HG02588 (cell line): ENCODE measurements around the gene KIAA1143.
A peak's percentile ranks its signal among the peaks of the same experiment; 100 is the strongest.

Experiments
- ATAC-seq: cut with Tn5 transposase; IDR thresholded peaks from one replicate; pipeline ENCODE4 v1.9.1; 2021; ENCODE audit warnings: mild to moderate bottlenecking, moderate library complexity; ENCODE audit not compliant: unreplicated experiment

Gene KIAA1143

DNA sequence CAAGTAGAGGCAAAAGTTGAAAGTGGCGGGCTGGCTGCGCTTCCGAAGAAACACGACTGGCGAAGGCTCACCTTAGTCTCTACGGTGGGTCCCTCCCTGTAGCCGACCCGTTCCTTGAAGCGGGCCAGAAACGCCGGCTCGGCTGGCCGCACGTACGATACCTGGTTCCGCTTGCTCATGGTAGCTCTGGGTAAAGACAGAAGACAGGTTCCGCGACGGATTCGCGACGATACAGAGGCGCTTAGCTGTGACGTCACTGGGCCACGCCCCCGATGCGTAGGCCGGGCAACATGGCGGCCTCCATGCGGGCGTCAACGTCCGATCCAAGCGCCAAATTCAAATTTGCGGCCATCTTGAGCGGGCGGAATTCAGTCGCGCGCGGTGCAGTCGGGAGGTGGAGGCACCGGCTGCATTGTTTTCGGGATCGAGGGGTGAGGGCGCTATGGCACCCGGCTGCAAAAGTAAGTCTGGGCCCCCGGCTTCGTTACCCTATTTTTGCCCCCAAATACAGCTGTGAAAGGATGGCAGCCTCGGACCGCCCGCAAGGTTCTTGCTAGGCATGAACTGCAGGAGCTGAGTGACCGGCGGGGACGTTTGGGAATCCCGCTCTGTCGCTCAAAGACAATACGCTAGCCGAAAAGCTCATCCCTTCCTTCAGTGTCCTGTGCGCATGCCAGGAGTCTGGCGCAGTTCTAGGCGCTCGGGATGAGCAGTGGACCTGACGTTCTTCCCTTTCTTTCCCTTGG, at the start of gene KIAA1143, which contains the start of gene KIF15:
Gene KIAA1143 (minus strand): TSS at position 196 of the 746 bp plus-strand sequence. CDS start 17 bp downstream, at position 179.
Gene KIF15 (plus strand): TSS at position 371 of the 746 bp plus-strand sequence. CDS start 72 bp downstream, at position 443.
- peak; percentile 86 for ATAC-seq

DNA sequence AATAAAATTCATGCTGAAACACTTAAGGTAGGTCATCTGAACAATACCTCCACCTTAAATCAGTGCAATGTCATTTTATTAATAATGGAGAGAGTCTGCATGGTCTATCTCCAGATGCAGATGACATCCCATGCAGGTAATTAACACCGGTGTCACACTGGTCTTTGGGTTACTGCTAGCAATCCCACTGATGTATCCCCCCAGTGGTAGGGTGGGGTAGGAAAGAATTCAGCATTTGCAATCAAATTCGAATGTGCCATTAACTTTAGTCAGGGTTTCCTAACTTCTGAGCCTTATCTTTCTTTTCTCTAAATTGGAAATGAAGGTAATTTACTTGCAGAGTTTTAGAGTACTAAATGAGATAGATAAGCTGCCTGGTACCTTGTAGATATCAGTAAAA, 44.5 kb upstream of the KIAA1143 start:
- ATAC-seq = no peak

DNA sequence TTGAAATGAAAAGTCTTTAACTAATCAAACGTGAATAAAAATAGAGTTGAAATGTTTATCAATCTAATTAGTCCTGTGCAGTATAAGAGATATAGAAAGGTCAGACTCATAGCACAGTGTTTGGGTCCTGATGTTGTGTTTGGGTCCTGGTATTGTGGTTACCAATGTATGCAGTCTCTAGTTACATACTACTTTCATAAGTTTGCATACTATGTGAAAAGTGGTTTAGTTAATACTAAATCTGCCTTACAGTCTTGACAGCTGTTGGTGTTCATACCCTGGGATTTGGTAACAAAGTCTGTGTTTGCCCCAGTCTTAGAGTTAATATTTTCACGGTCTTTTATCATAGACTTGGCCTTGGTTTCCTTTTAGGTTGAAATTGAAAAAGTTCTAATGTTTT, 41.9 kb upstream of the KIAA1143 start:
- ATAC-seq = no peak

DNA sequence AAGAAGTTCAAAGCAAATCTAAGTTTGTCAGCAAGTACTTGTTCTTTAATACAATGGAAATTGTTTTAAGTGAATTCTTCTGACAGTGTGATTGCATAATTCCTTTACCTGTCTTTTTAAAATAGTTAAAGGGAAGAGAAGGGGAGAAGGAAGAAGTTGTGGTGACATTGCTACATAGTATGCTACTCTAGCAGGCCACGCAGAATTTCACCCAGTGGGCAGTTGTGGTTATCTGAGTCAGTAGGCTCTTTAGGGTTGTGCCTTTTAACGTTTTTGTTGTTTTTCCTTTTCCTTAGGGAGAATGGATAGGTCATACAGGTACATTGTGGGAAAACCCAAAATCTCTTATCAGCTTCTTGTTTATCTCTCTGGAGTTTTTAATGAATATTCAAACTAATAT, 40.6 kb upstream of the KIAA1143 start:
- no peak for ATAC-seq

DNA sequence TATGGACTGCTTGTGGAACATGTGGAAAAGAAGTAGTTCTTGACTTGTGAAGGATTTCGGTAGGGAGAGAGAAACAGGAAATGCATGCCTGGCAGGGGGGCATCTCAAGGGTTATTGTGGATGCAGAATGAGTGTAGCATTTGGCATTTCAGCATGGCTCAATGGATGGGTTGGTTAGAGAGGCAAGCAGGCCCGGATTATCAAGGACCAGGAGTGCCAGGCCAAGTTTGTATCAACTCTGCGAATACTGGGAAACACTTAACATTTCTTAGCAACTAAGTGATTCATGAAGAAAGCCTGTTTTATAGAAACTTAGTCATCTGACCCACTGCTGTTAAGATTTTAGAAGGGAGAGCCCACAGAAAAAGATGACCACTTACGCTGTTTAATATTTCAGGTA, 33.8 kb upstream of the KIAA1143 start:
- ATAC-seq = no peak

DNA sequence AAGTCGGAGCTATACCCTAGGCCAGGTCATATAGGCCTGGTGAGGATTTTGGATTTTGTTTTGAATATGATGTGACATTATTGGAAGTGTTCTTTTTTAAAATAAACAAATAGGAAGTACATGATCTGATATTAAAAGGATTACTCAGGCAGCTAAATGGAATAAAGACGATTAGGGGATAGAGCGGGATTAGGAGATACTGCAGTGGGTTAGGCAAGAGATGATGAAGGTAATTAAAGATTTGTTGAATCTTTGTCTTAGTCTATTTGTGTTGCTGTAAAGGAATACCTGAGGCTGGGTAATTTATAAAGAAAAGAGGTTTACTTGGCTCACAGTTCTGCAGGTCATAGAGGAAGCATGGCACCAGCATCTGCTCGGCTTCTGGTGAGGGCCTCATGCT, 21.5 kb upstream of the KIAA1143 start:
- no peak for ATAC-seq

DNA sequence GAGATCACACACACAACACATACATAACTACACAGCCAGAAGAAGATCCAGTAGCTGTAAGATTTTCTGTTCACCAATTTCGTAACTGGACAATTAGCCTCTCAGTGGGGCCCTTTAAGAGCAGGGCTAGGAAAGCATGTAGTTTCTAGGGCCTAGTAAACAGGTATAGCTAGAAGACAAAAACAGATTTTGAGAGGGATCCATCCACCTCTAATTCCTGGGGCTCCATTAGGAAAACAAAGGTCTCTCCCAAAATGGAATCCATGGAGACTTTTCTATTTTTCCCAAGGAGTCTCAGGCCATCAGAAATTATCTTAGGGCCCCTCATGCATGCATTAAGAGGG, 10.7 kb upstream of the KIAA1143 start:
- no peak for ATAC-seq

DNA sequence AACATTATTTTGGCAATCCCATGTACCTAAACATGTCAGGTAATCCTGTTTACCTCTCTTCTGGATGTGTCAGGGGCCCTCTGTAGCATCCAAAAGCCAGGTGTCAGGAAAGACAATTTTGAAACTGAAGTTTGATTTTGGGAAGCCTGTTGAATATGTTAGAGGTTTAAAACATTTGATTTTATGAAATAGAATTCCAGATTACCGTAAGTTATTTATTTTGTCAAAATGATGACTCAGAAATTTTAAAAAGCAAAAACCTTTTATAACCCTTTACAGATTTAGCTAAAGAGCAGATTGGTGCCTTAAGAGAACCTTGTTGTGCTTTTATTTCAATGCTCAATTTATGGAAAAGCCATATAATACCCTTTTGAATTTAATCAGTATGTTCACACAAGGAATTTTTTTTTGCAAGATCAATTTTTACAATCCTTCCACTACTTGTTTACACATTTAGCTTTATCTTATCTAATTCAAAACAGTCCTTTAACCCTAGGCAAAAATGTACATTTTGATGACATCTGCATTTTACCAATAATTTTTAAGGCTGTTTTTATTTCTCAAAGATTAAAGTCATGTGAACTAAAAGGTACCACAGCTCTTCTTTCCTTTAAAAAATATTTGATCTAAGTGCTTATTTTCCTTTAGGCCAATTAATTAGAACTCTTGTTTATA, 10.1 kb upstream of the KIAA1143 start:
- ATAC-seq = no peak

DNA sequence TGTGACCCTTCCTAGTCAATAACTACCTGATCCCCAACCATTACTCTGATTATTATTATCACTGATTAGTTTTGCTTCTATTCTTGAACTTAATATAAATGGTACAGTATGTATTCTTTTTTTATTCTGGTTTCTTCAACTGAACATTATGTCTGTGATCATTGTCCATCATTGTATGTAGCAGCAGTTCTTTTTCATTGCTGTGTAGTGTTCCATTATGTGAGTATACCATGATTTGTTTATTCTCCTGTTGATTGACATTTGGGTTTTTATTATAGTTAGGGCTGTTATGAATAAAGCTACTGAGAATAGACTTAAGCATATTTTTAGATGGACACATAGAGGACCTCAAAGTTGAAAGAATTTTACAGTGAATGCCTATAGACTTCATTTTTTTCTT, 2.8 kb upstream of the KIAA1143 start:
- ATAC-seq = no peak

DNA sequence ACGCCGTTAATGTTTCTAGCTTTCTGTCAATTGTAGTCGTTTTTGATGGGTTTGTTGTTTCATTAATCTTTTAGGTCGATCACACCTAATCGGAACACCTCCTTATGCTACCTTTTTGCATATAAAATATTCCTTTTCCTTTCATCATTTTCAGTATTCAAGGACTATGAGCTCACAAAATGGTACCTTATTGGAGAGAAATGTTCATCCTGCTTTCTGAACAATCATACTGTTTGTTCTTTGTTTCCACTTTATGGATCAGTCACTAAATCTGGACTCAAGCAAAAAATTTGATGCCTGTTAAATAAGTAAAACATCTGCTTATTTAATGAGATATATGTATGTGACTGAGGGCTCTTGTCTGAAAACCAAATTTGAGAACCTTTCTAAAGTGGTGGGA, 1.3 kb upstream of the KIAA1143 start:
- no peak for ATAC-seq

DNA sequence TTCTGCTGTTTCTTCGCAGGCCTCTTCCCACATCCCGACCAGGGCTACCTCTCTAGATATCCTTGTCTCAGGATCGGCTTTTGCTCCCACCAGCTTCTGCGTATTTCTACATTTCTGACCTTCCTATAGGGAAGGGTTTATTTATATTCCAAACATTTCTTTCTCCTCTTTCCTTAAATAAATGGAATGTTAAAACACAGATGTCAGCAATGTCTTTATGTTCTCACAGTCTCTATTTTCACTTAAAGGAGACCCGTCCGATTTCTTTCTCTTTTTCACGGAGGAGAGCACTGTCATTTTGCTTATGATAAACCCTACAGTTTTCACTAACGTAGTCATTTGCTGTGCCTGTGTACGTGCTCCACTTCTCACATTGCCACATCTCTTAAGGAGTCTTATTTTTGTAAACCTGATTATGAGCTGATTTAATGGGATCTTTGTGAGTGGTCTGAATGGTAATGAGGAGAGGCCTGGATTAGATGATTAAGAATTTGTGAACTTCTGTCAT, 805 bp upstream of the KIAA1143 start:
- ATAC-seq = no peak

DNA sequence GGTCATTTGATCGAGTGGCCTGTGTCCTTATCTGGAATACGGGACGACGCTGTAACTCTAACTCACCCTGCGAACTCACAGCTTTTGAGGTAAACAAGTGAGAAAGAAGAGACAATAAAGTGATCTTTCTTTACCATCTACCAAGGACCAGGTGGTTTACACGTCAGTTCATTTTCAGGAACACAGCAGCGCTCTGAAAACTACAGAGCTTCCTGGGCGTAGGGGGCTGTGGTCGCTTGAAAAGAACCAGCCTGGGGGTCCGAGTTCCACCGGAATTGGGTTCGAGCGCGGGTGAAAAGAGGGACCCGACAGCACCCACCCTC, 357 bp downstream of the KIAA1143 start:
- ATAC-seq = no peak

DNA sequence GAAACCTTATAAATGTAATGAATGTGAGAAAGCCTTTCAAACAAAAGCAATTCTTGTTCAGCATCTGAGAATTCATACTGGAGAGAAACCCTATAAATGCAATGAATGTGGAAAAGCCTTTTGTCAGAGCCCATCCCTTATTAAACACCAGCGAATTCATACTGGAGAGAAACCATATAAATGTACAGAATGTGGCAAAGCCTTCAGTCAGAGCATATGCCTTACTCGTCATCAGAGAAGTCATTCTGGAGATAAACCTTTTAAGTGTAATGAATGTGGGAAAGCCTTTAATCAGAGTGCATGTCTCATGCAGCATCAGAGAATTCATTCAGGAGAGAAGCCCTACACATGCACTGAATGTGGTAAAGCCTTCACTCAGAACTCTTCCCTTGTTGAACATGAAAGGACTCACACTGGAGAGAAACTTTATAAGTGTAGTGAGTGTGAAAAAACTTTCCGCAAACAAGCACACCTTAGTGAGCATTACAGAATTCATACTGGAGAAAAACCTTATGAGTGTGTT, 26.7 kb downstream of the KIAA1143 start:
- no peak for ATAC-seq

DNA sequence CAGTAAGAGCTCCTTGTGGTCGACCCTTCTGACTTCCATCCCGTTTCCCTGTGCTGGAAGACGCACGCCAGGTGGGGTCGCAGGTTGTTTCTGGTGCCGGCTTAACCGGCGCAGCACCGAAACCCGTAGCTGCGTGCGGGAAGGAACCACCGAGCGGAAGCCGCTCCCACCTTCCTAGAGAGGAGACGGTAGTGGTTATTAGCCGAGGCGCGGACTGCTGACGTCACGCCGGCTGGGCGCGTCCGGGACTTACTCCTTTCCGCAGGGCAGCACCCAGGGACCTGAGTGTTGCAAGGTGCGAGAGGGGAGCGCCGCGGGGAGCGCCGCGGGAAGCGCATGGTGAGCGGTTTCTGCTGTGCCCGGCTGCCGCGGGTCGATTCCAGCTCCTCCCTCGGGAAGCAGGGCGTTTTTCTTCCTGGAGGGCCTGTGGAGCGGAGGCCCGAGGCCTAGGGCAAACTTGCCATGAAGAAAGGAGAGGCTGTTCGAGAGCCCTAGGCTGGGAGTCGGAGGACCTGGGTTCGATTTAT, 32.0 kb downstream of the KIAA1143 start, which contains the start of gene ZNF501:
Gene ZNF501 (plus strand): TSS at position 252 of the 527 bp plus-strand sequence. CDS start 4,787 bp downstream, outside the sequence.
- peak; percentile 76 for ATAC-seq

DNA sequence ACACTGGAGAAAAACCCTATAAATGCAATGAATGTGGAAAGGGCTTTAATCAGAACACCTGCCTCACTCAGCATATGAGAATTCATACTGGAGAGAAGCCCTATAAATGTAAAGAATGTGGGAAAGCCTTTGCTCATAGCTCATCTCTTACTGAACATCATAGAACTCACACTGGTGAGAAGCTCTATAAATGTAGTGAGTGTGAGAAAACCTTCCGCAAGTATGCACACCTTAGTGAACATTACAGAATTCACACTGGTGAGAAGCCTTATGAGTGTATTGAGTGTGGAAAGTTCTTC, 39.4 kb downstream of the KIAA1143 start:
- no peak for ATAC-seq

DNA sequence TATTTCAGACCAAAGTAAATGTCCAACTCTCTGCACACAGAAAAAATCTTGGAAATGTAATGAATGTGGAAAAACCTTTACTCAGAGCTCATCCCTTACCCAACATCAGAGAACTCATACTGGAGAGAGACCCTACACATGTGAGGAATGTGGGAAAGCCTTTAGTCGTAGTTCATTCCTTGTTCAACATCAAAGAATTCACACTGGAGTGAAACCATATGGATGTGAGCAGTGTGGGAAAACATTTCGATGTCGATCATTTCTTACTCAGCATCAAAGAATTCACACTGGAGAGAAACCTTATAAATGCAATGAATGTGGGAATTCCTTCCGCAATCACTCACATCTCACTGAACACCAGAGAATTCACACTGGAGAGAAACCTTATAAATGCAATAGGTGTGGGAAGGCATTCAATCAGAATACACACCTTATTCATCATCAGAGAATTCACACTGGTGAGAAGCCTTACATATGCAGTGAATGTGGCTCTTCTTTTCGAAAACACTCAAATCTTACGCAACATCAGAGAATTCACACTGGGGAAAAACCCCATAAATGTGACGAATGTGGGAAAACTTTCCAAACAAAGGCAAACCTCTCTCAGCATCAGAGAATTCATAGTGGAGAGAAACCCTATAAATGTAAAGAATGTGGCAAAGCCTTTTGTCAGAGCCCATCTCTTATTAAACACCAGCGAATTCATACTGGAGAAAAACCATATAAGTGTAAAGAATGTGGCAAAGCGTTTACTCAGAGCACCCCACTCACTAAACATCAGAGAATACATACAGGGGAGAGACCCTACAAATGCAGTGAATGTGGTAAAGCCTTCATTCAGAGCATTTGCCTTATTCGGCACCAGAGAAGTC, 40.0 kb downstream of the KIAA1143 start:
- ATAC-seq = no peak

DNA sequence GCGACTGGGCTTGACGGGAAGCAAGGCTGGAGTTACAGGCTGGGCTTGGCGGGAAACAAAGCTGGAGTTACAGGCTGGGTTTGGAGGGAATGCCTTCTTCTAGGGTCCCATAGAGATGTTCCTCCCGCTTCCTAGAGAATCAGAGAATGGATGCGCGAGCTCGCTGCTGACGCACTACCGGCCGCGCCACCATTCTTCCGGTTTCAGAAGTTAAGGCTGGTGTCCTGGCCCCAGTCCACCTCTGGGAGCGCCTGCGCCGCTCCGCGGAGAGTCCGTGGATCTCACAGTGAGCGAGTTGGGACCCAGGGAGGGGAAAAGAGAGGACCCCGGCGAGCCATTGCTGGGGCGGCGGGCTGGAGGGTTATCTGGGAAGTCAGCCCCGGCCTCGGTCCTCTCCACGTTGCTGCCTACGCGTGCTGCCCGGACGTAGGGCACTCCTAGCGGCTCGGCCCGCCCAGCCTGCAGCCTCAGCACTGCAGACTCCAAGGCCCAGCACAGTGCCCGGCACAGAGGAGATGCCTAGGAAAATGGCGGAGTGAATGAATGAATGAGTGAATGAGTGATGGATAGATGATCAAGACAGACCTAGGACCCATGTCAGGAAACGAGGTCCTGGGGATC, 48.9 kb downstream of the KIAA1143 start, which contains the start of gene ZNF502:
Gene ZNF502 (plus strand): TSS at position 206 of the 621 bp plus-strand sequence. CDS start 7,602 bp downstream, outside the sequence.
- ATAC-seq = no peak
